GM21737 (cell line): ENCODE data around the gene WNT10A.
"Not testable (repeated sequence)": the region's sequence is repeated elsewhere in the genome, so short reads cannot be mapped to it uniquely, and the experiment has no call there.

Source experiments
- ATAC-seq: cut with Tn5 transposase; IDR thresholded peaks from one replicate; pipeline ENCODE4 v1.9.1; 2021; ENCODE audit warnings: mild to moderate bottlenecking, moderate library complexity; ENCODE audit not compliant: unreplicated experiment

Gene WNT10A

DNA sequence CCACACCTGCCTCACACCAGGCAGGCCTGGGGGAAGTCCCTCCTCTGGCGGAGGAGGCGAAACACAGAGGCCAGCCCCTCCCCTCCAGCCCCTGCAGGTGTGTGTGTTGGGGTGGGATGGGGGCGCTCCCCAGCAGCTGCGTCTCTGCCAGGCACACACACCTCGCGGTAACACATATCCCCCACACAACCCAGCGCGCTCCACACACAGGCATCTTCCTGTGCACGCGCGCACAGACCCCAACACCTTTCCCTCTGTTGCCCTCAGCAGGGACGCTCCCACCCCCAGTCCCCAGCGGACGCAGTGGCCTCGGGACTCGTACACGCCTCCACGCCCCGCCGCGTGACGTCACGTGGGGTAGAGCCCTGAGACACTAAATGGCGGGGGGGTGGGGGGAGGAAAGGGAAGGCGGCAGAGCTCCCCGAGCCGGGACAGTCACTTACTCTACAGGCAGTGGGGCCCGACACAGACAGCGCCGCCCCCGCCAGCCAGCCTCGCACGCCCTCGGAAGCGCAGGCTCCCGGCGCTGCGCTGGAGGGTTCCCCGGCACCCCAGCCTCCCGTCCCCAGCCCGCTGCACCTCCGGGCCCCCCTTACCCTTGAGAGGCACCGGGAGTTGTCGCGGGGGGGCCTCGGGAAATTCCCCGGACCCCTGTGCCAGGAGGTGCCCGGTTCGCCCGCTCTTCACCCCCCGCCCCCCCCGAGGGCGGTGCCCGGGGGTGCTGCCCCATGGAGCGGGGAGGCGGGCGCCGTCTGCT, at the start of gene WNT10A:
Gene WNT10A, plus strand, starts transcription at position 751 of the 757 bp plus-strand sequence. CDS start 144 bp downstream, outside the sequence.
- peak; percentile 67 for ATAC-seq

DNA sequence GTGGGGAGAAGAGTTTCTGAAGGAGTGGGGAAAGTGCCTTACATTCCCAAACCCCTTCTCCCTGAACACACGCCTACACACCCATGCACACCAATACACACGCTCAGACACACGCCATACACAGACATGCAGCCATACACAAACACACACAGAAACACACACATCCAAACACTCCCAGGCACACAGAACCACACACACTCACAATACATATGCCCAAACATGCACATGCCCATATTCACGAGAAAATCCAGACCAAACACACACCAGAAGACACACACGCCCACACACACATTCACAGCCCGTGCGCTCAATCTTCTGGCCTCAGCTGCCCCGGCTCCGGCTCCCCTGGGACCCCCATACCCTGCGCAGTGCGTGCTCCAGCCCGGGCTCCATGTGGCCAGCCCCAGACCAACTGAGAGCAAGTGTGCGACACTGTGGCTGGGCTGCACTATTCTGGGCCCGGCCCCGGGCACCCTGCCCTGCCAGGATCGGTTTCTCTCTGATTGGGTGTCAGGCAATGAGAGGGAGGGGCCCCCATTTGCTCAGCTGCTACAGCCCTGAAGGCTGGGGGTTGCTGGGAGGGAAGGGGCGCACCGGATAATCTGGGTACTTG, 49.2 kb upstream of the WNT10A start, which contains the start of gene PRKAG3:
Gene PRKAG3, minus strand, starts transcription at position 426 of the 613 bp plus-strand sequence.
- no peak for ATAC-seq

DNA sequence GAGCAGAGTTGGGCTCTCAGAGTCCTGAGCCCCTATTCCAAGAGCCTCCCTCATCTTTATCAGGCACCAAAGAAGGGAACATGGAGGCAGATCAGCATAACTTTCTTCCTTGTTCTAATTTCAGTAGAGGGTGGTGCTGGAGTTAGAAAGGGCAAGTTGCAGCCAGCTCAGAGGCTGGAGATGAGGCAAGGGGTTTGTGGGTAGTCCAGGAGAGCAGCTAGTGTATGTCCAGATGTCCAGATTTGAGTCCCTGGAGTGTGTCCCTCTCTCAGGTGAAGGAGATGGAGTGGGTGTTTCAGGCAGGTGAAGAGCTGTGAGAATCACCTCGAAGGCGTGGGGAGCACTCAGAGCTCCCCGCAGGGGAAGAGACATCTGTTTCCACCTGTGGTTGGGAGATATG, 48.6 kb upstream of the WNT10A start:
- ATAC-seq = no peak

DNA sequence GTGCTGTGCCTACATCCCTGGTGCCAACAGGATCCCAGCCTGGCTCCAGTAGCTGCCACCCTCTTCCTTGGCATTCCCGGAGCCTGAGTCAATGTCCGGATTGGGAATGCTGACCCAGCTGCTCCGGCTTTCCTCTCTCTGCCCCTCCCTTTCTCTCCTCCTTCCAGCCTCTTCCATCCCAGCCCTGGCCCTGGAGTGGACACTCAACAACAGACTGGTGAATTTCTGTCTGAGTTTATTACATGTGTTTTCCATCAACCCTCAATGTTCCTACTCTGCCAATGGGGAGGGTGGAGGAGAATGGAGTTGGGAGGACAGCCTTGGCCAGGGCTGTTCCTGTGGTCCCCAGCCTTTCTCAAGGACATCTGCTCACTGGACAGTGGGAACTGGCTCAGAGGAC, 48.1 kb upstream of the WNT10A start:
- no peak for ATAC-seq

DNA sequence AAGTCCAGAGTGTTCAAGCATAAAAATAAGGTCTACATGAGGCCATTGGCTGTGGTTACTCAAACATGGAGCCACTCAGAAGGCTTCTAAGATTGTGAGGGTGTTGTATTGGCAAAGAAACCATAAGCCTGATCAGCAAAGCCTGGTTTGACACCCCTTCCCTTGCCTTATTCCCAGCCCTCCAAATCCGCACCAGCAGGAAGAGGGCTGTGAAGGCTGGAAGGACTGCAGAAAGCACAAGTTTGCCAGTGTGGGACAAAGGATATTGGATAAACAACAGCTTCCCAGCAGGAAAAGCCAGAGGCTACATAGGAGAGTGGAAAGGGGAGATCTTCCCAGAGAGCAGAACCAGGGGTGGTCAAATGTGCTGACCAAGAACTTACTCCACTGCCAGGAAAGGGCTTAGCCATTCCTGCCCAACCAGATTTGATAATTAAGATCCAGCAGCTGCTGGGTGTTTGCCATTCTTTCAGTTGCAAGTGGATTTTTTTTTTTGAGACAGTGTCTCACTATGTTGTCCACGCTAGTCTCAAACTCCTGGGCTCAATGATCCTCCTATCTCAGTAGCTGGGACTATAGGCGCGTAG, 47.5 kb upstream of the WNT10A start:
- no peak for ATAC-seq

DNA sequence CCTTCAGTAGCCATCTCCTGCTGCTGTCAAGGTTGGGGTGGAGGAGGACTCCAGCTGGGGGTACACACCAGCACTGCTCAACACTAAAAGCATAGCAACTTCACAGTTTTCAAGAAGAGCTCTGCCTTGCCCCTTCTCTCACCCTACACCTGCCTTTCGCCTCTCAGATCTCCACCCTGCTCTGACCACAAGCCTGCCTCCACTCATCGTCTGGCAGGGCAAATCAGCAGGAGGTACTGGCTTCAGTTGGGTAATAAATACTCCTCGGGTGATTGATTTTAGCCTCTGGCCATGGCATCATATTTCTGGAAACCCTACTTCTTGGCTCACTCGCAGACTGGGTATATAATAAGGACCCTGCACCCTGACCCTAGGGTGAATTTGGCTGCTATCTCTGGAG, 46.0 kb upstream of the WNT10A start:
- no peak for ATAC-seq

DNA sequence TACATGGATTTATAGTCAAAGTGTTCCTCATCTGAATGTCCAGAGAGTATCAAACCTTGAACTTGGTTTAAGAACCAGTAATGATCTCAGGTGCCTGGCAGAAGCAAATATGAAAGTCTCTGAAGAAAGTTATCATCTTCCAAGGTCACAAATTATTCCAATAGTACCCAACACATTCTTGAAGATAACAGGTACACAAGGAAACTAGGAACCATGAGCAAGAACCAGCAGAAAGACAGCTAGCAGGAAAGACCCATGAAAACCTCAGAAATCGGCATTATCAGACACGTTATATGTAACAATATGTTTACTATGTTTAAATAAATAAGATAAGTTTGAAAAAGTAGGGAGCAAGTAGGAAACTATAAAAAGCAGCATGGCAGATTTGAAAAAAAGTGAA, 43.2 kb upstream of the WNT10A start:
- no peak for ATAC-seq

DNA sequence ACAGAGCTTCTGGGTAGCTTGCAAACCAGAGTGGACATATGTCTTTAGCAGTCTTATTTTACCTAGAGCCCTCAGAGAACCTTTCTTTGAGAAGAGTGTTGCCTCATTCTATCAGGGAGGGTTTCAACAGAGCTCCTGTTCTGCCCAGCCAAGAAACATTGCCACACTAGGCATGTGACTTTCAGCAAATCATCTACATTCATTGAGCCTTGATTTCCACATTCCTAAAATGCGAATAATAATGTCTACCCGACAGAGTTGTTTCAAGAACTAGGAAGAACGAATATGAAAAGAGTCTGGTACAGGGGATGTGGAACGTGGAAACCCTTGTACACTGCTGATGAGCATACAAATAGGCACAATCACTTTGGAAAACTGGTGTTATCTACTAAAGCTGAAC, 41.2 kb upstream of the WNT10A start:
- ATAC-seq = no peak

DNA sequence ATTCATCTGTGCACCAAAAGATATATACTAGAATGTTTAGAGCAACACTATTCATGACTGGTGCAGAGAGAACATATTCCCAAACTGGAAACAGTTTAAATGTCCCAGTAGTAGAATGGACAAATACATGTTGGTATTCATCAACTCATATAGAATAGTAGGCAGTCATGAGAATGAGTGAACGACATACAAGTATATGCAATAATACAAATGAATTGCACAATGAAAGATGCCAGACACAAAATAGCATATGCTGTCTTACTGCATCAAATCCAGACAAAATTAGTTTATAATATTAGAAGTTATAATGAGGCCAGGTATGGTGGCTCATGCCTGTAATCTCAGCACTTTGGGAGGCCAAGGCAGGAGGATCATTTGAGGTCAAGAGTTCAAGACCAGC, 40.8 kb upstream of the WNT10A start:
- no peak for ATAC-seq

DNA sequence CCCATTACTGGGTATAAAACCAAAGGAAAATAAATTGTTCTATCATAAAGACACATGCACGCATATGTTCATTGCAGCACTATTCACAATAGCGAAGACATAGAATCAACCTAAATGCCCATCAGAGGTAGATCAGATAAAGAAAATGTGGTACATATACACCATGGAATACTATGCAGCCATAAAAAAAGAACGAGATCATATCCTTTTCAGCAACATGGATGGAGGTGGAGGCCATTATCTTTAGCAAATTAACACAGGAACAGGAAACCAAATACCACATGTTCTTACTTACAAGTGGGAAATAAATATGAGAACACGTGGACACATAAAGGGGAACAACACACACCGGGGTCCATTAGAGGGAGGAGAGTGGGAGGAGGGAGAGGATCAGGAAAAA, 36.3 kb upstream of the WNT10A start:
- not testable (repeated sequence) for ATAC-seq

DNA sequence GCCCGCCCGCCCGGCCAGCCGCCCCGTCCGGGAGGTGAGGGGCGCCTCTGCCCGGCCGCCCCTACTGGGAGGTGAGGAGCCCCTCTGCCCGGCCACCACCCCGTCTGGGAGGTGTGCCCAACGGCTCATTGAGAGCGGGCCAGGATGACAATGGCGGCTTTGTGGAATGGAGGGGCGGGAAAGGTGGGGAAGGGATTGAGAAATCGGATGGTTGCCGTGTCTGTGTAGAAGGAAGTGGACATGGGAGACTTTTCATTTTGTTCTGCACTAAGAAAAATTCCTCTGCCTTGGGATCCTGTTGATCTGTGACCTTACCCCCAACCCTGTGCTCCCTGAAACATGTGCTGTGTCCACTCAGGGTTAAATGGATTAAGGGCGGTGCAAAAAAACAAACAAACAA, 33.7 kb upstream of the WNT10A start:
- not testable (repeated sequence) for ATAC-seq

DNA sequence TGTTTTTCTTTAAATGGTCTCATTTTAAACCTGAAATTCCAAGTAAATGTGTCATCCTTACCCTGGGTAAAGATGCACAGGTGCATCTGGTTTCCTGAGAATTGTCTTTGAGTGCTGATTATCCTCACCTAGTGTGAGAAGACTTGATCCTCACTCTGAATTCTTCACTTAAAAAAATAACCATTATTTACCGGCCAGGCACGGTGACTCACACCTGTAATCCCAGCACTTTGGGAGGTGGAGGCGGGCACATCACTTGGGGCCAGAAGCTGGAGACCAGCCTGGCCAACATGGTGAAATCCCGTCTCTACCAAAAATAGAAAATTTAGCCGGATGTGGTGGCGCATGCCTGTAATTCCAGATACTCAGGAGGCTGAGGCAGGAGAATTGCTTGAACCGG, 30.9 kb upstream of the WNT10A start:
- no peak for ATAC-seq

DNA sequence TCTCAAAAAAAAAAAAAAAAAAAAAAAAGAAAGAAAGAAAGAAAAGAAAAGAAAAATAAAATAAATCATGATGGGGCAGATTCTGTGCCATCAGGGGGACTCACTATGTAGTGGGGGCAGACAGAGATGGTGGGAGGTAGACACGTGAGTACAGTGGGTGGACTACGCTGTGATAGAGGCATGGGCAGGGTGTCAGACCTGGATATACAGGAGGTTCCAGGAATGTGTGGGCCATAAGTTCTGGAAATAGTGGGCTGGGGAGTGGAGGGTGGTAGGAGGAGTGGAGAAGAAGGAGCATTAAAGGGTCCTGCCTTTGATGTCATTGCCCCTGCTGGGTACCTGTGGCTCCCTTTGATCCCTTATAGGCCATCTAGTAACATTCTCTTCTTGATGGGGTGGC, 29.9 kb upstream of the WNT10A start:
- ATAC-seq = no peak

DNA sequence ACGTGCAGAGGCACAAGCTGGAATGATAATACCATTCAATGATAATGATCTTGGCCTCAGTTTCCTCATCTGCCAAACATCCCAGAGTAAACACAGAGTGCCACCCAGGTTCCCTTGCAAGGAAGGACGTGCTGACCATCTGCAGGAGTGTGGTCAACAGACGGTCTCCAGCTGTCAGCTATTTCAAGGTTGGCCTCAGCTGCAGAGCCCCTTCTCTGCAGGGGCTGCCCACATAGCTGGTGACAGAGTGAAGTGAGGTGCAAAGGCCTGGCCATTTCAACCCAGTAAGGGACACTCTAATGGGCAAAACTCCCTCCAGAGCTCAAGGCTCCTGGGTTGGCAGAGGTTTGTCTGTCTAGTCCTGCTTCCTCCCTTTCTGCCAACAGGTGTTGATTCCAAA, 29.4 kb upstream of the WNT10A start:
- ATAC-seq = no peak

DNA sequence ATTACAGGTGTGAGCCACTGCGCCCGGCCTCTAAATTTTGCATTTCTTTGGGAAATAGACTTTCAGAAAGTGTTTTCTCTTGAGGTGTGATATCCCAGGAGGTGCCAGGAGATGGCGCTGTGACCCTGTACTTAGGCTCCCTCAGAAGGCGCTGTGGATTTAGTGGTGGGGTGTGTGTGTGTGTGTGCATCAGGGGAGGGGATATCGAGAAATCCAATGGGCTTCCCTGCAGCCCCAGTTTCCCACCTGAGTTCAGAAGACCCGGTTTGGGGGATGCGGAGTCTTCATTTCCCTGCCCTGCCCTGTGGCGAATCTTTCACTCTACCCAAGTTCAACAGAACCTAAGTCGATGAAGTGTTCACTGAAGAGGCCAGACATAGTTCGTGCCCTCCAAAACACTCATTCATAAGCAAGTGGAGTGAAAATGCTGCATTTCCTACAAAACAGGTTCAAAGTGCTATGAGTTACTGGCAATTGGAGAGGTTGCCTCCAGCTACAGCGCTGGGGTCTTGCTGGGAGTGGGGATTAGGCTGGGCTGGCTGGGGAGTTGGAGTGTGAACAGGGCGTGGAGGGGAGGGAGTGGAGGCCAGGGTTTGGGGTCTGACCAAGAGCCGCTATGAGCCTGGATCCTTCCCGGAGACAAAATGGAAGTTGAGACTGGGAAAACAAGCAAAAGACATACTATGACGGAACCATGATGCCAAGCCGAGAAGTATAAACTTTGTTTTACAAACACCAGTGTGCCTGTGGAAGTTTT, 27.6 kb upstream of the WNT10A start:
- no peak for ATAC-seq

DNA sequence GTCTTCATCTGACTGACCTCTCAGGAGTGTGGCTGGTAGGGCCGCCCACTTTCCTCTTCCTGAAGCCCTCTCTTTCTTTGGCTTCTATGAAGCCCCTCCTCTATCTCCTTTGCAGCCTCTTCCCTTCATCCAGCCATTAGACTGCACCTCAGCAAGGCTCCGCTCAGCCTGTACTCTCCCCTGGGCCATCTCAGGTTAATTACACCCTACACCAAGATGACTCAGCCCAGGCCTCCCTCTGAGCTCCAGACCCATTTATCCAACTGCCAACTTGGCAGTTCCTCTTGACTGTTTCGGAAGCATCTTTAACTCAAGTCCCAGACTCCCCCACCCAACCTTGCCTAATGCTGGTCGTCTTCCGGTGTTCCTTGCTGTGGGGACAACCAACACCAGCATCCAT, 26.9 kb upstream of the WNT10A start:
- ATAC-seq = no peak

DNA sequence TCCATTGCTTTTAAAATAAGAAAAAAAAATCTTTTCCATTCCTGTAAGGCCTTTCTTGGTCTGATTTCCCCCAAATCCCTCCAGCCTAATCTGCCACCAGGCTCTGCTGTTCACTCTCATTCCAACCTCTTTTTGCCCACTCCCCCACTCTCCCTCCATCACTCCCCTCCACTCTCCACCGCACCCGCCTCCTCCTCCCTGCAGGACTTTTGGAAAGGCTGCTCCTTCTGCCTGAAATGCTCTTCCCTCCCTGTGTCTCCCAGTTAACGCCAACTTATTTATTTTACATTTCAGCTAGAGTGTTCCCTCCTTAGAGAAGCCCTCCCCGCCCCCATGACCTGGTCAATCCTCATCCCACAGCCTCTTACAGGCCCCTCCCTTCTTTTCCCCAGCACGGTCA, 25.8 kb upstream of the WNT10A start:
- no peak for ATAC-seq

DNA sequence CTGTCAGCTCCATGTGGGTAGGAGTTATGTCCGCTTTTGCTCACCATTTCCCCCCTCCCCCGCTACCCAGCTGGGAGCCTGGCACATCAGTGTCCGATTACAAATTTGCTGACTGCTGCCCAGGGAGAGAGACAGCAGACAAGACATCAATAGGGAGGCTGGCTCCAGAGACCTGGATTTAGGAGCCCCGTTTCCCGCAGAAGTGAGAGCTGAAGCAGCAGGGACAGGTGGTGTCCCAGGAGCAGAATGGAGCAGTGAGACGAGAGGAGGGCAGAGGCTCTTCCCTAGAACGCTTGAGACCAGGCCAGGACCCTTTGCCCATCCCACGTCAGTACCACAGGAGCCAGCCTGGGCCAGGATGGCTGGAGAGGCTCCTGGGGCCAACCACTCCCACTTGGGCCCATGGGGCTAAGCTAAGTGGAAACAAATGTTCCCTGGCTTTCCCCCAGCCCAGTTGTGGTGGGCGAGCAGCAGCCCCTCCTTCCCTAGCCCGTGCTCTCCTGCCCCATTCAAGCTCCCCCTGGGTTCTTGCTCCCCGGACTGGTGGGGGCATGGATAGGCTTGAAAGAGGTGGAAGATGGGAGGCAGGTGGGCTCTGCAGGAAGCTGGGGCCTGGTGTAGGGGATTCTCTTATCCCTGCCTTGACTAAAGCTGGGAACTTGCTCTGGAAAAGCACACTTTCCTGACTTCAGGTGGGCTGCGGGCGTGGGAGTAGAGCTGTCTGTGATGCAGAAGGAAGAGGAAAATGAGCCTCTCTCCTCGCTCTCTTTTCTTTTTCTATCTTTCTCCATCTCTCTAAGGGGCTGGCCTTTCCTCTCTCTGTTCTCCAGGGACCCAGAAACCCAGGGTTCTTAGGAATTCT, 25.1 kb upstream of the WNT10A start:
- no peak for ATAC-seq

DNA sequence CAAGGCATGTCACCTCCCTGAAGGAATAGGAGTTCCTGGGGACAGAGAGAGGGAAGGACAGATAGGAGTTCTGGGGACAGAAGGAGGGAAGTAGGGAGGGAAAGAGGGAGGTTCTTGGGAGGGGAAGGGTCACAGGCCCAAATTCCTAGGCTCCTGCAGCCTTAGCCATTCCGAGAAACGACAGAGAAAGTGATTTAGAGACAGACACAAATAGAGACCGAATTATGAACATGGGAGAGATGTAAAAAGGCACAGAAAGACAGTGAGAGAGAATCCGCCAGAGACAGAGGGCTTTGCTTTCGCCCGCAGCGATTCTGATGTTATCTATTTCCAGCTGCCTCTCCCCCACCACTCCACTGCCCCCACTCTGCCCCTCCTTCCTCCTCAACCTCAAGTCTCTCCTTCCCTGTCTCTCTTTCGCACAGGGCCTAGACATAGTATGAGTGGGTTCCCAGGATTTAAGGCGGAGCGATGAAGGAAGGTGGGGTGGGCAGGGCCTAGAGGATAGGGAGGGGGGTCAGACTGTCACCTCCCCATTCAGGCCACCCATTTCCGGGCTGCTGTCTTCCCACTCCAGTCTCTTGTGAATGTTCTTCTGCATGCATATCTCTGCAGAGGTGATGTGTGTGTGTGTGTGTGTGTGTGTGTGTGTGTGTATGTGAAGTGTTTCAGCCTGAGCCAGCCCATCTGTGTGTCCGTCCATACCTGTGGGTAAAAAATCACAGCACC, 24.3 kb upstream of the WNT10A start:
- no peak for ATAC-seq

DNA sequence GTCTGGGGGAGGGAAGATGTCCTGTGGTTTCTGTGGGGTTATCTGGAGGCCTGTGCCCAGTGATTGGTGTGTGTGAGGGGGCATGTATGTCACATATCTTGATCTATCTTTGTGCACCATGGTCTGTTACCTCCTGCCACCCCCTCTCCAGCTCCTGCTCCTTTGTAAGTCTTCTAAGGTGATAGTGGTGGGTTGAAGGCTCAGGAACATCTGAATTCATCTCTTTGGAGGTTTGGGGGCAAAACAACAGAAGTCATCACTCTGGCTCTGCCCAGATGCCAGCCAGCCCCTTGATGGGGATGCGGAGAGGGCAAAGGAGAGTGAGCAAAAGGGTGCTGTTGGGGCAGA, 23.8 kb upstream of the WNT10A start:
- ATAC-seq = no peak
